ENCODE measurements around the gene HAPLN3.

Gene HAPLN3

GRCh38 chr15:88894348-88894818 lies 961 bp downstream of the HAPLN3 start:
- DNase-seq (ENCODE audit: low spot score), result peak; percentile 91

- DNase-seq (ENCODE audit: low spot score), result no peak
Observed at GRCh38 chr15:88891540-88892254, 3.6 kb downstream of the HAPLN3 start.

- no peak for DNase-seq (ENCODE audit: low spot score)
Observed at GRCh38 chr15:88890495-88890894, 4.8 kb downstream of the HAPLN3 start.

- DNase-seq (ENCODE audit: low spot score), result no peak
Observed at GRCh38 chr15:88888719-88889118, 6.6 kb downstream of the HAPLN3 start.

GRCh38 chr15:88887068-88887580 lies 8.2 kb downstream of the HAPLN3 start:
- no peak for DNase-seq (ENCODE audit: low spot score)

GRCh38 chr15:88882785-88883184 lies 12.6 kb downstream of the HAPLN3 start:
- no peak for DNase-seq (ENCODE audit: low spot score)

- DNase-seq (ENCODE audit: low spot score), result no peak
Observed at GRCh38 chr15:88881775-88882174, 13.6 kb downstream of the HAPLN3 start.

GRCh38 chr15:88880944-88881740 lies 14.2 kb downstream of the HAPLN3 start:
- no peak for DNase-seq (ENCODE audit: low spot score)

GRCh38 chr15:88878720-88879184 lies 16.6 kb downstream of the HAPLN3 start:
- peak; percentile 92 for DNase-seq (ENCODE audit: low spot score)

GRCh38 chr15:88877906-88878305 lies 17.4 kb downstream of the HAPLN3 start:
- no peak for DNase-seq (ENCODE audit: low spot score)

- no peak for DNase-seq (ENCODE audit: low spot score)
Observed at GRCh38 chr15:88877415-88877814, 17.9 kb downstream of the HAPLN3 start.

- DNase-seq (ENCODE audit: low spot score), result no peak
Observed at GRCh38 chr15:88876573-88876972, 18.8 kb downstream of the HAPLN3 start.

GRCh38 chr15:88874684-88875083 lies 20.7 kb downstream of the HAPLN3 start:
- DNase-seq (ENCODE audit: low spot score), result no peak

GRCh38 chr15:88874275-88874674 lies 21.1 kb downstream of the HAPLN3 start:
- no peak for DNase-seq (ENCODE audit: low spot score)

GRCh38 chr15:88873786-88874185 lies 21.6 kb downstream of the HAPLN3 start:
- DNase-seq (ENCODE audit: low spot score), result no peak

- no peak for DNase-seq (ENCODE audit: low spot score)
Observed at GRCh38 chr15:88872706-88873105, 22.6 kb downstream of the HAPLN3 start.

GRCh38 chr15:88872106-88872505 lies 23.2 kb downstream of the HAPLN3 start:
- DNase-seq (ENCODE audit: low spot score), result no peak

GRCh38 chr15:88871313-88871712 lies 24.0 kb downstream of the HAPLN3 start:
- no peak for DNase-seq (ENCODE audit: low spot score)

GRCh38 chr15:88866295-88866881 lies 29.0 kb downstream of the HAPLN3 start:
- DNase-seq (ENCODE audit: low spot score), result no peak

- no peak for DNase-seq (ENCODE audit: low spot score)
Observed at GRCh38 chr15:88865498-88866099, 29.7 kb downstream of the HAPLN3 start.

GRCh38 chr15:88864861-88865497 lies 30.4 kb downstream of the HAPLN3 start:
- DNase-seq (ENCODE audit: low spot score), result no peak

- no peak for DNase-seq (ENCODE audit: low spot score)
Observed at GRCh38 chr15:88863412-88863811, 31.9 kb downstream of the HAPLN3 start.

All from HuH-7.5 (cell line).